Stimulated activated CD4-positive, alpha-beta T cell treated with anti-CD3 and anti-CD28 coated beads, TNF-alpha, amount 100 ng/mL, for 1 hour (primary cell): ENCODE results near the gene RBM10.

Experiments used
- DNase-seq, 3 donors: peaks; one replicate each; pipeline ENCODE4 v3.0.0-alpha.2; 2020; ENCODE audit warnings: low read depth in 3 of 3, low spot score in 1 of 3

The RBM10 gene

DNA sequence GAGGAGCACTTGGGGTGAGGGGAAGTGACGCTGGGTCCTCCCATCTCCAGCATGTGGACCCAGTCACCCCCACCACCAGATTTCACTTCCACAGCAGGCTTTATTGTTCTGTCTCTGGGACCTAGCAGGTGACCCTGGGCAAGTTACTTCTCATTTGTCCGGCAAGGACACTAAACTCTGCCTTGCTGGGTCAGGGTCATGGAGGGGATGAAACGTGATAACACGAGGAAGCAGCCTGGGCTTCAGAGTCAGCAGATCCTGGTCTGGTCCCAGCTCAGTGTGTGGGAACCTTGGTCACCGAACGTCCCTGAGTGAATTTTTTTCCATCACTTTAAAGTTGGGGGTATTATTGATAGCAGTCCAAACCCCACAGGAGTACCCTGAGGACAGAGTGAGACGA, 52.5 kb downstream of the RBM10 start:
- DNase-seq, result no peak

DNA sequence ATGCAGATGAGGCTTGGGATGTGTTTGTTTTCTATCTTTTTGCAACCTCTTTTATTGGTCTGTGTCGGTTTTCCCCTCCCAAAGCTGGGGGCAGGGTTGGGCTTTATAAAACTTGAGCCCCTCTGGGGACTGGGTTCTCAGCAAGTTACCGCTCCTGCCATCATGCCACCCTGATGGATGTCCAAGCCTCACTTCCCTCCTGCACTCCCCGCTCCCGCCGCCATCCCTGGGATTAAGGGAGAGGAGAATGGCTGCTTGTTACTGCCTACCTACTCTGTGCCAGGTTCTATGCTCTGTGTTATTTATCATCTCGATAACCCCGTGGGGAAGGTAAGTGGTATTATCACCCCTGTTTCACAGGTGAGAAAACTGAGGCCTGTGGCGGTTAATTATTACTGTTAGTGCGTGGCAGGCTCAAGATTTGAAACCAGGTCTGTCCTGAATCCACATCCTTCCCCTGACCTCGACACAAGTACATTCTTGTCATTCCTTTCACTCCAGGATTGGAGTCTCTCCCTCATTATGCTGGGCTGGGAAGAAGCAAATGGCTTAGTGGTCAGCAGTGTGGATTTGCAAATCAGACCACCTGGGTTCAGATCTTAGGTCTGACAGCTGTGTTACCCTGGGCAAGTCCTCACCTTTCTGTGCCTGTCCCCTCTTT, 53.1 kb downstream of the RBM10 start:
- no peak for DNase-seq

- no peak for DNase-seq
Measured at GRCh38 chrX:47198687-47199080, 53.7 kb downstream of the RBM10 start.

GRCh38 chrX:47199286-47199685, 54.3 kb downstream of the RBM10 start:
- no peak for DNase-seq

GRCh38 chrX:47200385-47201150, 55.5 kb downstream of the RBM10 start:
- DNase-seq, result no peak

- no peak for DNase-seq
Measured at GRCh38 chrX:47201345-47201944, 56.4 kb downstream of the RBM10 start.

DNA sequence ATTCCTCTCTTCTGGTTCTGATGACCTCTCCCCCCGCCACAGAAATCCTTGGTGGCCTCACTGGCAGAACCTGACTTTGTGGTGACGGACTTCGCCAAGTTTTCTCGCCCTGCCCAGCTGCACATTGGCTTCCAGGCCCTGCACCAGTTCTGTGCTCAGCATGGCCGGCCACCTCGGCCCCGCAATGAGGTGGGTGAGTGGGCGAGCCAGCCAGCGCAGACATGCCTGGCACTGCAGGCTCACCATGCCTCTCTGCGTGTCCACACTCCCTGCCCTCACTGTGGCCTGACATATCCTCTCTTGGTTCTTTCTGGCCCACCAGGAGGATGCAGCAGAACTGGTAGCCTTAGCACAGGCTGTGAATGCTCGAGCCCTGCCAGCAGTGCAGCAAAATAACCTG, 57.3 kb downstream of the RBM10 start:
- no peak for DNase-seq

GRCh38 chrX:47202877-47203276, 57.9 kb downstream of the RBM10 start:
- no peak for DNase-seq

DNA sequence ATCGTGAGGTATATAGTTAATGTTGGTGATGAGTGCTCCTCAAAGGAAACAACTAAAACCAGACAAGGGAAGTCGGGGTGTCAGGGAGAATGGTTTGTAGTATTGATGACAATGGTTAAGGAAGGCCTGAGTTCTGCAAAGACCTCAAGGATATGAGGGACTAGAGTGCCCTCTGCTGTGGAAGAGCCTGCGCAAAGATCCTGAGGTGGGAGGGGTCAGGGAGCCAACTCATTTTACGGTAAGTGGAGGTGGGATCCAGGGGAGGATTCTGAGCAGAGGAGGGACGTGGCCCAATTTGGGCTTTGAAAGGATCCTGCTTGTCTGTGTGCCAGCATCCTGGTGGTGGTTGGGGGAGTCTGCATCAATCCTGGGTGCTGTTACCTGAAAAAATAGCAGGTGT, 59.9 kb downstream of the RBM10 start:
- no peak for DNase-seq

DNA sequence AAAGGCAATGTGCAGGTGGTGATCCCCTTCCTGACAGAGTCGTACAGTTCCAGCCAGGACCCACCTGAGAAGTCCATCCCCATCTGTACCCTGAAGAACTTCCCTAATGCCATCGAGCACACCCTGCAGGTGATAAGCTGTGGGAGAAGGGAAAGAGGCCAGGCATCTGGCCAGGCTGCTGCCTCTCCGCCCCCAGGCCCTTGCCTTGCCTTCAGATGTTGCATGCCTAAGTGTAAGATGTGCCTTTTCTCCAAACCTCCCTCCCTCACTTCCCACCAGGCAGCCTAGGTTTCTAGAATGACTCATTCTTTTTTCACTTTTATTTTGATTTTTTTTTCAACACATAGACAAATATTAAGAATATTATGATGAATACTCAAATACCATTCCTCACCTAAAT, 61.3 kb downstream of the RBM10 start:
- no peak for DNase-seq

- DNase-seq, result no peak
Measured at GRCh38 chrX:47208108-47208507, 63.1 kb downstream of the RBM10 start.

GRCh38 chrX:47209508-47210238, 64.7 kb downstream of the RBM10 start:
- no peak for DNase-seq

DNA sequence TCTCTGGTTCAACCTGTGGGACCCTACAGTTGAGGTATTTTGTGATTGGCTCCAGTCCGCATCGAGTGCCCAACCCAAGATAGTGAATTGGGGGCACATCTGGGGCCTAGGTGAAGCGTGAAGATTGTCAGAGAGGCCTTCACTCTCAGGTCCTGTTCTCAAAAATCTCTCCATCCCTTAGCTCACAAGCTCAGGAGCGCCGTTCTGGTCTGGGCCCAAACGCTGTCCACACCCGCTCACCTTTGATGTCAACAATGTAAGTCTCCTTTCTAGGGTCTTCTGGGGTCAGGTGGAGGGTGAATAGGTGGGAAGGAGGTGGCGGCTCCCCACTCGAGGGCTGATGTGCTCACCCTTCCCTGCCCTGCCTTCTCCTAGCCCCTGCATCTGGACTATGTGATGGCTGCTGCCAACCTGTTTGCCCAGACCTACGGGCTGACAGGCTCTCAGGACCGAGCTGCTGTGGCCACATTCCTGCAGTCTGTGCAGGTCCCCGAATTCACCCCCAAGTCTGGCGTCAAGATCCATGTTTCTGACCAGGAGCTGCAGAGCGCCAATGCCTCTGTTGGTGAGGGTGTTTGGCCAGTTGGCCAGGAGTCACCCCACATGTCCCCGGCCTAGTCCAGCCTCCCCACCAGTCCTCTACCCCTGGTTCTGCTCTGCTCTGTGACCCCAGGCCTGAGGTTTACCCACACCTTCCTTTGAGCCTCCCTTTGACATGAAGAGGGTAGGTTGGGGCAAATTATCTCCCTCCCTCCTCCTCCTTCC, 65.8 kb downstream of the RBM10 start:
- DNase-seq, result no peak

DNA sequence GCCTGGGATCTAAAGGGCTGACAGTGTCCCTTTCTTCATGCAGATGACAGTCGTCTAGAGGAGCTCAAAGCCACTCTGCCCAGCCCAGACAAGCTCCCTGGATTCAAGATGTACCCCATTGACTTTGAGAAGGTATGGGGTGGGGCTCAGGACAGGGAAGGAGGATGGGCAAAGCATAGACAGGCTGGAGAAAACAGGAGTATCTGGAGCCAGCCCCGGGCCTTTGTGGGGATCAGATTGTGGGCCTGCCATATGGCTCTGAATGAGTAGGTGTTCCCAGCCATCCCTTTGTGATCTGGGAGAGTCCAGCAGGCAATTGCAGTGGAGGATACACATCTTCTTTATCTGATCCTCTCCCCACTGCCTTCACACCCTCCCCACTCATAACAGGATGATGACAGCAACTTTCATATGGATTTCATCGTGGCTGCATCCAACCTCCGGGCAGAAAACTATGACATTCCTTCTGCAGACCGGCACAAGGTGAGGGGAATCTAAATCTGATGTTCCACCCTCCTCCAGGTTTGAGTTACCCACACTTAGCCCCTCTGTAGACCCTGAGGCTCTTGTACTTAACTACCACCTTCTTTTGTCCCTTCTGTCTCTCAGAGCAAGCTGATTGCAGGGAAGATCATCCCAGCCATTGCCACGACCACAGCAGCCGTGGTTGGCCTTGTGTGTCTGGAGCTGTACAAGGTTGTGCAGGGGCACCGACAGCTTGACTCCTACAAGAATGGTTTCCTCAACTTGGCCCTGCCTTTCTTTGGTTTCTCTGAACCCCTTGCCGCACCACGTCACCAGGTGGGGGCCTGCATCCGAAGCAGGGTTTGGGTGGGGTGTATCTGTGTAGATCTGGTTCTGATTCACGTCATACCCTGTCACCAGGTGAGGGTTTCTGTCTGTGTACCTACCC, 67.6 kb downstream of the RBM10 start:
- no peak for DNase-seq

DNA sequence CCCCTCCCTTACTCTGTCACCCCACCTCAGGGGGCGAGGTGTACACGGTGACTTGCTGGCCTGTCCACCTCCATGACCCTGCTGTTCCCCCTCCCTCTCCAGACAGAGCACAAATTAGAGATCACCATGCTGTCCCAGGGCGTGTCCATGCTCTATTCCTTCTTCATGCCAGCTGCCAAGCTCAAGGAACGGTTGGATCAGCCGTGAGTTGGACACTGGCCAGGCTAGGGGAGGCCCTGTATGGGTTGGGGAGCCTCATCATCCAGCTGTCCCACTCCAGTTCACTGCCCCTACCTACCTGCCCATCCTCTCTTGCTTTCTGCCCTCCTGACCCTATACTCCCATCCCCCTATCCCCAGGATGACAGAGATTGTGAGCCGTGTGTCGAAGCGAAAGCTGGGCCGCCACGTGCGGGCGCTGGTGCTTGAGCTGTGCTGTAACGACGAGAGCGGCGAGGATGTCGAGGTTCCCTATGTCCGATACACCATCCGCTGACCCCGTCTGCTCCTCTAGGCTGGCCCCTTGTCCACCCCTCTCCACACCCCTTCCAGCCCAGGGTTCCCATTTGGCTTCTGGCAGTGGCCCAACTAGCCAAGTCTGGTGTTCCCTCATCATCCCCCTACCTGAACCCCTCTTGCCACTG, 69.5 kb downstream of the RBM10 start:
- DNase-seq, result no peak

DNA sequence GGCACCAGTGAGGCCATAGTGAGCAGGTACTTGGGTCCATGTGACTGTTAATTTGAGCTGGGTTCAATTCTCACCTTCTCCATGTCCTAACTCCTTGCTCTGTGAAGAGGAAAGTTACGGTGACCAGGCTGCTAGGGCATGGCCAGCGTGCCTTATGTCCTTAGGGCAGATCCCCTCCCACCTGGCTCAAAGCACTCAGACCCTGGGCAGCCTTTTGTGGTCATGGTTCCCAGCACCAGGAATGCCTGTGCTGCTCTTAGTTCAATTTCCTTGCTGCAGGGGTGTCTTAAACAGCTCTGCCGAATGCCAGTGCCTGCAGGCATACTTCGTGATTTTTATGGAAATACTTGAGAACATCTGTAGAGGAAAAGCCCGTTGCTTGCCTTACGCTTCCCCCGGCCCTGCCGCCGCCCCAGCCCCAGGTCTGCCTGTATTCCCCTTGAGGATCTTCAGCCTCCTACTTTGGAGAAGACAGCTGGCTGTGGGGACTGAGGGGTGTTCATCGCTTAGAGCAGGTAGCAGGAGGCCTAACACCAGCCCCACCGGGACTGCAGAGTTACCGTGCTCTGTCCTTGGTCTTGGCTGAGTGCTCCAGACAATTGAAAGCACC, 70.4 kb downstream of the RBM10 start:
- DNase-seq, result no peak

- no peak for DNase-seq
Measured at GRCh38 chrX:47216393-47216925, 71.4 kb downstream of the RBM10 start.

- DNase-seq, result no peak
Measured at GRCh38 chrX:47217121-47217851, 72.3 kb downstream of the RBM10 start.
